Stimulated activated CD8-positive, alpha-beta memory T cell treated with anti-CD3 and anti-CD28 coated beads, Interleukin-7, amount 100 ng/mL, for 1 hour (primary cell): ENCODE measurements around the gene HYAL1.
"Not testable (repeated sequence)": the region's sequence is repeated elsewhere in the genome, so short reads cannot be mapped to it uniquely, and the experiment has no call there.

Source experiments
- DNase-seq, 2 donors: peaks; one replicate each; pipeline ENCODE4 v3.0.0-alpha.2; 2020; ENCODE audit warnings: low read depth in 2 of 2

HYAL1 gene

GRCh38 chr3:50272911-50273688 lies 30.3 kb downstream of the HYAL1 start:
- peak; percentile 73 to 86 for DNase-seq

GRCh38 chr3:50272538-50272910 lies 30.9 kb downstream of the HYAL1 start:
- not testable (repeated sequence) for DNase-seq

GRCh38 chr3:50271314-50271936 lies 31.9 kb downstream of the HYAL1 start:
- no peak for DNase-seq

GRCh38 chr3:50270422-50271224 lies 32.8 kb downstream of the HYAL1 start:
- no peak for DNase-seq

GRCh38 chr3:50269977-50270413 lies 33.4 kb downstream of the HYAL1 start:
- DNase-seq, result no peak

GRCh38 chr3:50269460-50269859 lies 33.9 kb downstream of the HYAL1 start:
- DNase-seq, result no peak

GRCh38 chr3:50268703-50269451 lies 34.5 kb downstream of the HYAL1 start, which contains the start of gene SEMA3B:
TSS of gene SEMA3B (plus strand) at chr3:50269147. CDS start at chr3:50269241, 94 bp downstream.
- no peak for DNase-seq

GRCh38 chr3:50268276-50268675 lies 35.1 kb downstream of the HYAL1 start:
- no peak for DNase-seq

GRCh38 chr3:50267280-50267913 lies 36.0 kb downstream of the HYAL1 start:
- no peak for DNase-seq

- DNase-seq, result no peak
These were observed 36.5 kb downstream of the HYAL1 start for GRCh38 chr3:50266836-50267235.

- DNase-seq, result no peak
These were observed 37.4 kb downstream of the HYAL1 start for GRCh38 chr3:50266017-50266416.

- DNase-seq, result no peak
These were observed 37.8 kb downstream of the HYAL1 start for GRCh38 chr3:50265571-50265970.

GRCh38 chr3:50264964-50265485 lies 38.3 kb downstream of the HYAL1 start:
- no peak for DNase-seq

- no peak for DNase-seq
These were observed 38.9 kb downstream of the HYAL1 start for GRCh38 chr3:50264383-50264963.

- no peak for DNase-seq
These were observed 39.6 kb downstream of the HYAL1 start for GRCh38 chr3:50263478-50264382.

- no peak for DNase-seq
These were observed 40.6 kb downstream of the HYAL1 start for GRCh38 chr3:50262778-50263177.

- DNase-seq, result not testable (repeated sequence)
These were observed 41.2 kb downstream of the HYAL1 start for GRCh38 chr3:50262200-50262599.

GRCh38 chr3:50261505-50261904 lies 41.9 kb downstream of the HYAL1 start:
- DNase-seq, result no peak

- DNase-seq, result no peak
These were observed 42.4 kb downstream of the HYAL1 start for GRCh38 chr3:50260942-50261441.
